ENCODE measurements around the gene C19orf25.

C19orf25 gene

DNA sequence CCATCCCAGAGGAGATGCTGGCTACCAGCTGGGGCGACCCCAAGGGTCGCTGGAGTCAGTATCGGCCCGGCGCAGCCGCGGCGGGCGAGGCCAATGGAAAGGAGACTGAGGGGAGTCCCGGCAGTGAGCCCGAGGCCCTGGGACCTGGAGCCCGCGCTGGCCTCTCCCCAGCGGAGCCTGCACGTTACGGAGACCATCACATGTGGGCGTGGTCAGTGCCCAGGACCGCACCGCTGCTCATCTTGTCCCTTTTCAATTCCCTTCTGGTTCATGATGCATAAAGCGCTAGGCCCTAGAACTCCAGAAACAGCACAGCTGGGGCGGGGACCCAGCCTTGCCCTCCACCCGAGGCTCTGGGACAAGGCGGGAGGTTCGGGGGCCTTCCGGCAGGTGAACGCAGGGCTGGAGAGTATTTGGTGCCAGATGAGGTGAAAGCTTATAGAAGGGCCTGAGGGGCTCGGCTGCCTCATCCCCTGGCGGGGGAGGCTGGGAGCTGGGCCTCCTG lies 8.0 kb downstream of the C19orf25 start:
- H3K9ac ChIP-seq (ENCODE audit: low read depth in 1 of 2, low read length in 2 of 2) = no peak overlapping the region
- peaks cover 19 to 30% of the 10 kb centered on the region in 2 donors for H3K4me1 ChIP-seq (ENCODE audit: control insufficient read depth in 1 of 2, insufficient read depth in 2 of 2, low read length in 2 of 2)

DNA sequence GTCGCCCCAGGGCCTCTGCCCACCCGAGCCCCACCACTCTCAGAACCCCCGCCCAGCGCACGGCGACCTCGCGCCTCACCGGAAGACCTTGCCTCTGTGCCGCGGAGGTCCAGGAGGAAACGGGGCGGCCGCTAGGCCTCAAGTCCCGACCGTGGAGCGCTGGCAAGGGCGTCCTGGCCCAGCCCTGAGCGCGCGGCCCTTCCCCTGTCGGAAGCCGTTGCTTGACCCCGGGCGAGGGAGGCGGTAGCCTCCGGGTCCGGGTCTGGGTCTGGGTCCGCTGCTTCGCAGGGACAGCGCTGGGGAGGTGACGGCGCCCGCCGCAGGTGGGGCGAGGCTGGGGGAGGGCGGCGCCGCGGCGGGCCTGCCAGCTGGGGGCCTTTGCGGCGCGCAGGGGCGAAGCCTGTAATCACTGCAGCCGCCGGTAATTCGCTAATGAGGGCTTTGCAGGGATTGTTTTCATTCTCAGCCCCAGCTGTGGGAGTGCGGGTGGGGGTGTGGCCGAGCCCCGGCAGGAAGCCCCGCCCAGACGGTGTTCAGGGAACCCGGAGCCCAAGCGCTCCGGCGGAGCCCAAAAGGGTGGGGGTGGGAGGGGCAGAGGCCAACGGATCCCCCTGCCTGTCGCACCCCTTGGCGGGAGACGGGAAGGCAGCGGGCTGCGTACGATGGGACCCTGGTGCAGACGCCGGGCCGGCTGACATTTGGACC lies 8.6 kb downstream of the C19orf25 start:
- no peaks in the 10 kb centered on the region for H3K36me3 ChIP-seq (ENCODE audit: control insufficient read depth in 1 of 2, insufficient read depth in 2 of 2, low read length in 2 of 2)
- peaks cover 48 to 58% of the 10 kb centered on the region in 2 donors for H3K27me3 ChIP-seq (ENCODE audit: control insufficient read depth in 1 of 2, insufficient read depth in 2 of 2, low read length in 2 of 2)
- H3K9me3 ChIP-seq (ENCODE audit: control insufficient read depth in 1 of 2, low read length in 2 of 2) = no peaks in the 10 kb centered on the region
- peak overlapping the region; percentile 50 to 60 for H3K4me3 ChIP-seq (ENCODE audit: low read depth in 1 of 2, low read length in 2 of 2)
- no peak overlapping the region for H3K9ac ChIP-seq (ENCODE audit: low read depth in 1 of 2, low read length in 2 of 2)
- H3K4me1 ChIP-seq (ENCODE audit: control insufficient read depth in 1 of 2, insufficient read depth in 2 of 2, low read length in 2 of 2) = peaks cover 19 to 32% of the 10 kb centered on the region in 2 donors
- no peak overlapping the region for H3K27ac ChIP-seq (ENCODE audit: low read depth, low read length)

More for the DNA sequence above, 8.0 kb downstream of the C19orf25 start:
- peak overlapping the region; percentile 50 to 60 for H3K4me3 ChIP-seq (ENCODE audit: low read depth in 1 of 2, low read length in 2 of 2)
- no peaks in the 10 kb centered on the region for H3K9me3 ChIP-seq (ENCODE audit: control insufficient read depth in 1 of 2, low read length in 2 of 2)
- H3K36me3 ChIP-seq (ENCODE audit: control insufficient read depth in 1 of 2, insufficient read depth in 2 of 2, low read length in 2 of 2) = peaks cover 2 to 6% of the 10 kb centered on the region in 2 donors
- no peak overlapping the region for H3K27ac ChIP-seq (ENCODE audit: low read depth, low read length)
- H3K27me3 ChIP-seq (ENCODE audit: control insufficient read depth in 1 of 2, insufficient read depth in 2 of 2, low read length in 2 of 2) = peaks cover 48 to 58% of the 10 kb centered on the region in 2 donors

DNA sequence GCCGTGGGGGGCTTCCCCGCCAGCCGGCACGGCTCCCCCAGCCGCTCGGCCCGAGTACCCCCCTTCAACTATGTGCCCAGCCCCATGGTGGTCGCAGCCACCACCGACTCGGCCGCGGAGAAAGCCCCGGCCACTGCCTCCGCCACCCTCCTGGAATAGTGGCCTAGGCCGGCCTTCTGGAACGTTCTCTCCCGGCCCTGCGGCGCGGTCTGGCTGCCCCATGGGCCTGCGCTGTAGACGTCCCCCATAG lies 9.0 kb downstream of the C19orf25 start:
- no peaks in the 10 kb centered on the region for H3K36me3 ChIP-seq (ENCODE audit: control insufficient read depth in 1 of 2, insufficient read depth in 2 of 2, low read length in 2 of 2)
- H3K27ac ChIP-seq (ENCODE audit: low read depth, low read length) = no peak overlapping the region
- peak overlapping the region; percentile 50 to 60 for H3K4me3 ChIP-seq (ENCODE audit: low read depth in 1 of 2, low read length in 2 of 2)
- no peaks in the 10 kb centered on the region for H3K9me3 ChIP-seq (ENCODE audit: control insufficient read depth in 1 of 2, low read length in 2 of 2)
- H3K4me1 ChIP-seq (ENCODE audit: control insufficient read depth in 1 of 2, insufficient read depth in 2 of 2, low read length in 2 of 2) = peaks cover 19 to 33% of the 10 kb centered on the region in 2 donors
- H3K27me3 ChIP-seq (ENCODE audit: control insufficient read depth in 1 of 2, insufficient read depth in 2 of 2, low read length in 2 of 2) = peaks cover 48 to 58% of the 10 kb centered on the region in 2 donors
- no peak overlapping the region for H3K9ac ChIP-seq (ENCODE audit: low read depth in 1 of 2, low read length in 2 of 2)

DNA sequence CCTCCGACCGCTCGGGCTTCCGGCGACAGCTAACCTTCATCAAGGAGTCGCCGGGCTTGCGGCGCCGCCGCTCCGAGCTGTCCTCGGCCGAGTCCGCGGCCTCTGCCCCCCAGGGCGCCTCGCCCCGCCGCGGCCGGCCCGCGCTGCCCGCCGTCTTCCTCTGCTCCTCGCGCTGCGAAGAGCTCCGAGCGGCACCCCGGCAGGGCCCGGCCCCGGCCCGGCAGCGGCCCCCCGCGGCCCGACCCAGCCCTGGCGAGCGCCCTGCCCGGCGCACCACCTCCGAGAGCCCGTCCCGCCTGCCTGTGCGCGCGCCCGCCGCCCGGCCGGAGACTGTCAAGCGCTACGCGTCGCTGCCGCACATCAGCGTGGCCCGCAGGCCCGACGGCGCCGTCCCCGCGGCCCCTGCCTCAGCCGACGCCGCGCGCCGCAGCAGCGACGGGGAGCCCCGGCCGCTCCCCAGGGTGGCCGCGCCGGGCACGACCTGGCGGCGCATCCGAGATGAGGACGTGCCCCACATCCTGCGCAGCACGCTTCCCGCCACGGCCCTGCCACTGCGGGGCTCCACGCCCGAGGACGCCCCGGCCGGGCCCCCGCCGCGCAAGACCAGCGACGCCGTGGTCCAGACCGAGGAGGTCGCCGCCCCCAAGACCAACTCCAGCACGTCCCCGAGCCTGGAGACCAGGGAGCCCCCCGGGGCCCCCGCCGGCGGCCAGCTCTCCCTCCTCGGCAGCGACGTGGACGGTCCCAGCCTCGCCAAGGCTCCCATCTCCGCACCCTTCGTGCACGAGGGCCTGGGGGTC lies 9.6 kb downstream of the C19orf25 start:
- Histone ChIP-seq H3K9me3 (ENCODE audit: control insufficient read depth in 1 of 2, low read length in 2 of 2) (no peaks in the 10 kb centered on the region), H3K27ac (ENCODE audit: low read depth, low read length) (no peak overlapping the region), H3K36me3 (ENCODE audit: control insufficient read depth in 1 of 2, insufficient read depth in 2 of 2, low read length in 2 of 2) (no peaks in the 10 kb centered on the region), H3K4me3 (ENCODE audit: low read depth in 1 of 2, low read length in 2 of 2) (peak overlapping the region in 1 of 2 donors; percentile 50), H3K4me1 (ENCODE audit: control insufficient read depth in 1 of 2, insufficient read depth in 2 of 2, low read length in 2 of 2) (peaks cover 19 to 33% of the 10 kb centered on the region in 2 donors), H3K9ac (ENCODE audit: low read depth in 1 of 2, low read length in 2 of 2) (no peak overlapping the region), H3K27me3 (ENCODE audit: control insufficient read depth in 1 of 2, insufficient read depth in 2 of 2, low read length in 2 of 2) (peaks cover 48 to 58% of the 10 kb centered on the region in 2 donors)

DNA sequence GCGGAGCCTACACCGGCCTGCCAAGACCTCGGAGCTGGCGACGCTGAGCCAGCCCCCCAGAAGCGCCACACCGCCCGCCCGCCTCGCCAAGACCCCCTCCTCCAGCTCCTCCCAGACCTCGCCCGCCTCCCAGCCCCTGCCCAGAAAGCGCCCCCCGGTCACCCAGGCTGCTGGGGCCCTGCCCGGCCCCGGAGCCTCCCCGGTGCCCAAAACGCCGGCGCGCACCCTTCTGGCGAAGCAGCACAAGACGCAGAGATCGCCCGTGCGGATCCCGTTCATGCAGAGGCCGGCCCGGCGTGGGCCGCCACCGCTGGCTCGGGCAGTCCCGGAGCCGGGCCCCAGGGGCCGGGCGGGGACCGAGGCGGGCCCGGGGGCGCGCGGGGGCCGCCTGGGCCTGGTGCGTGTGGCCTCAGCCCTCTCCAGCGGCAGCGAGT lies 10.2 kb downstream of the C19orf25 start:
- H3K9ac ChIP-seq (ENCODE audit: low read depth in 1 of 2, low read length in 2 of 2) = no peak overlapping the region

DNA sequence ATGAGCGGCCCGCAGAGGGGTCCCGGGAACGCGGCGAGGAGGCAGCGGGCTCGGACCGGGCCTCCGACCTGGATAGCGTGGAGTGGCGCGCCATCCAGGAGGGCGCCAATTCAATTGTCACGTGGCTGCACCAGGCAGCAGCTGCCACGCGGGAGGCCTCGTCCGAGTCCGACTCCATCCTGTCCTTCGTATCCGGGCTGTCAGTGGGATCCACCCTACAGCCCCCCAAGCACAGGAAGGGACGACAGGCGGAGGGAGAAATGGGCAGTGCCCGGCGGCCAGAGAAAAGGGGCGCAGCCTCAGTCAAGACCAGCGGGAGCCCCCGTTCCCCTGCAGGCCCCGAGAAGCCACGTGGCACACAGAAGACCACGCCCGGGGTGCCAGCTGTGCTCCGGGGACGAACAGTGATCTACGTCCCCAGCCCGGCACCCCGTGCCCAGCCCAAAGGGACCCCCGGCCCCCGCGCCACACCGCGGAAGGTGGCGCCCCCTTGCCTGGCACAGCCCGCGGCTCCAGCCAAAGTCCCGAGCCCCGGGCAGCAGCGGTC lies 10.7 kb downstream of the C19orf25 start:
- no peaks in the 10 kb centered on the region for H3K36me3 ChIP-seq (ENCODE audit: control insufficient read depth in 1 of 2, insufficient read depth in 2 of 2, low read length in 2 of 2)
- H3K27ac ChIP-seq (ENCODE audit: low read depth, low read length) = no peak overlapping the region
- no peak overlapping the region for H3K9ac ChIP-seq (ENCODE audit: low read depth in 1 of 2, low read length in 2 of 2)
- H3K4me3 ChIP-seq (ENCODE audit: low read depth in 1 of 2, low read length in 2 of 2) = no peak overlapping the region
- no peaks in the 10 kb centered on the region for H3K9me3 ChIP-seq (ENCODE audit: control insufficient read depth in 1 of 2, low read length in 2 of 2)
- peaks cover 19 to 33% of the 10 kb centered on the region in 2 donors for H3K4me1 ChIP-seq (ENCODE audit: control insufficient read depth in 1 of 2, insufficient read depth in 2 of 2, low read length in 2 of 2)
- H3K27me3 ChIP-seq (ENCODE audit: control insufficient read depth in 1 of 2, insufficient read depth in 2 of 2, low read length in 2 of 2) = peaks cover 48 to 57% of the 10 kb centered on the region in 2 donors

More for the DNA sequence above, 10.2 kb downstream of the C19orf25 start:
- Histone ChIP-seq H3K27ac (ENCODE audit: low read depth, low read length) (no peak overlapping the region), H3K36me3 (ENCODE audit: control insufficient read depth in 1 of 2, insufficient read depth in 2 of 2, low read length in 2 of 2) (no peaks in the 10 kb centered on the region), H3K27me3 (ENCODE audit: control insufficient read depth in 1 of 2, insufficient read depth in 2 of 2, low read length in 2 of 2) (peaks cover 48 to 58% of the 10 kb centered on the region in 2 donors), H3K9me3 (ENCODE audit: control insufficient read depth in 1 of 2, low read length in 2 of 2) (no peaks in the 10 kb centered on the region), H3K4me3 (ENCODE audit: low read depth in 1 of 2, low read length in 2 of 2) (no peak overlapping the region), H3K4me1 (ENCODE audit: control insufficient read depth in 1 of 2, insufficient read depth in 2 of 2, low read length in 2 of 2) (peaks cover 19 to 33% of the 10 kb centered on the region in 2 donors)

DNA sequence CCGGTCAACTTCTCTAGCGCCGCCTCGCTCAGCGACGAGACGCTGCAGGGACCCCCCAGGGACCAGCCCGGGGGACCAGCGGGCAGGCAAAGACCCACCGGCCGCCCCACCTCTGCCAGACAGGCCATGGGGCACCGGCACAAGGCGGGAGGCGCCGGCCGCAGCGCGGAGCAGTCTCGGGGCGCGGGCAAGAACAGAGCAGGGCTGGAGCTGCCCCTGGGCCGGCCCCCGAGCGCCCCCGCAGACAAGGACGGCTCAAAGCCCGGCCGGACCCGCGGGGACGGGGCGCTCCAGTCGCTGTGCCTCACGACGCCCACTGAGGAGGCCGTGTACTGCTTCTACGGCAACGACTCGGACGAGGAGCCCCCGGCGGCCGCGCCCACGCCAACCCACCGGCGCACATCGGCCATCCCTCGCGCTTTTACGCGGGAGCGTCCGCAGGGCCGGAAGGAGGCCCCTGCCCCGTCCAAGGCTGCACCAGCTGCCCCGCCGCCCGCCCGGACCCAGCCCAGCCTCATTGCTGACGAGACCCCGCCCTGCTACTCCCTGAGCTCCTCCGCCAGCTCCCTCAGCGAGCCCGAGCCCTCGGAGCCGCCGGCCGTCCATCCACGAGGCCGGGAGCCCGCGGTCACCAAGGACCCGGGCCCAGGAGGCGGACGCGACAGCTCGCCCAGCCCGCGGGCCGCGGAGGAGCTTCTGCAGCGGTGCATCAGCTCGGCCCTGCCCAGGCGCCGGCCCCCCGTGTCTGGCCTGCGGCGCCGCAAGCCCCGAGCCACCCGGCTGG lies 11.3 kb downstream of the C19orf25 start:
- no peak overlapping the region for H3K4me3 ChIP-seq (ENCODE audit: low read depth in 1 of 2, low read length in 2 of 2)
- no peak overlapping the region for H3K9ac ChIP-seq (ENCODE audit: low read depth in 1 of 2, low read length in 2 of 2)
- H3K36me3 ChIP-seq (ENCODE audit: control insufficient read depth in 1 of 2, insufficient read depth in 2 of 2, low read length in 2 of 2) = no peaks in the 10 kb centered on the region
- H3K4me1 ChIP-seq (ENCODE audit: control insufficient read depth in 1 of 2, insufficient read depth in 2 of 2, low read length in 2 of 2) = peaks cover 19 to 33% of the 10 kb centered on the region in 2 donors
- no peak overlapping the region for H3K27ac ChIP-seq (ENCODE audit: low read depth, low read length)
- H3K9me3 ChIP-seq (ENCODE audit: control insufficient read depth in 1 of 2, low read length in 2 of 2) = no peaks in the 10 kb centered on the region
- peaks cover 47 to 51% of the 10 kb centered on the region in 2 donors for H3K27me3 ChIP-seq (ENCODE audit: control insufficient read depth in 1 of 2, insufficient read depth in 2 of 2, low read length in 2 of 2)

DNA sequence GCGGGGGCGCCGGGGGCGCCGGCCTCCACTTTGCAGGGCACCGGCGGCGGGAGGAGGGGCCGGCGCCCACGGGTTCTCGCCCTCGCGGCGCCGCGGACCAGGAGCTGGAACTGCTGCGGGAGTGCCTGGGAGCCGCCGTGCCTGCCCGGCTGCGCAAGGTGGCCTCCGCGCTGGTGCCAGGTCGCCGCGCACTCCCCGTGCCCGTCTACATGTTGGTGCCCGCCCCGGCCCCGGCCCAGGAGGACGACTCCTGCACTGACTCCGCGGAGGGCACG lies 11.9 kb downstream of the C19orf25 start:
- Histone ChIP-seq H3K27me3 (ENCODE audit: control insufficient read depth in 1 of 2, insufficient read depth in 2 of 2, low read length in 2 of 2) (peaks cover 42 to 47% of the 10 kb centered on the region in 2 donors), H3K4me3 (ENCODE audit: low read depth in 1 of 2, low read length in 2 of 2) (no peak overlapping the region), H3K9ac (ENCODE audit: low read depth in 1 of 2, low read length in 2 of 2) (no peak overlapping the region), H3K4me1 (ENCODE audit: control insufficient read depth in 1 of 2, insufficient read depth in 2 of 2, low read length in 2 of 2) (peaks cover 19 to 33% of the 10 kb centered on the region in 2 donors), H3K9me3 (ENCODE audit: control insufficient read depth in 1 of 2, low read length in 2 of 2) (no peaks in the 10 kb centered on the region), H3K36me3 (ENCODE audit: control insufficient read depth in 1 of 2, insufficient read depth in 2 of 2, low read length in 2 of 2) (no peaks in the 10 kb centered on the region), H3K27ac (ENCODE audit: low read depth, low read length) (no peak overlapping the region)

DNA sequence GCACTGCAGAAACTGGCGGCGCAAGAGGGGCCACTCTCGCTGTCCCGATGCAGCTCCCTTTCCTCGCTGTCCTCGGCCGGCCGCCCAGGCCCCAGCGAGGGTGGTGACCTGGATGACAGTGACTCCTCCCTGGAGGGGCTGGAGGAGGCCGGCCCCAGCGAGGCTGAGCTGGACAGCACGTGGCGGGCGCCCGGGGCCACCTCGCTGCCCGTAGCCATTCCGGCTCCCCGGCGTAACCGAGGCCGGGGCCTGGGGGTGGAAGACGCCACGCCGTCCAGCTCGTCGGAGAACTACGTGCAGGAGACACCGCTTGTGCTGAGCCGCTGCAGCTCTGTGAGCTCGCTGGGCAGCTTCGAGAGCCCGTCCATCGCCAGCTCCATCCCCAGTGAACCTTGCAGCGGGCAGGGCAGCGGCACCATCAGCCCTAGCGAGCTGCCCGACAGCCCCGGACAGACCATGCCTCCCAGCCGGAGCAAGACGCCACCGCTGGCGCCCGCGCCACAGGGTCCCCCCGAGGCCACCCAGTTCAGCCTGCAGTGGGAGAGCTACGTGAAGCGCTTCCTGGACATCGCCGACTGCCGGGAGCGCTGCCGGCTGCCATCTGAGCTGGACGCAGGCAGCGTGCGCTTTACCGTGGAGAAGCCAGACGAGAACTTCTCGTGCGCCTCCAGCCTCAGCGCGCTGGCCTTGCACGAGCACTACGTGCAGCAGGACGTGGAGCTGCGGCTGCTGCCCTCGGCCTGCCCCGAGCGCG lies 12.4 kb downstream of the C19orf25 start:
- H3K27me3 ChIP-seq (ENCODE audit: control insufficient read depth in 1 of 2, insufficient read depth in 2 of 2, low read length in 2 of 2) = peaks cover 37 to 42% of the 10 kb centered on the region in 2 donors
- H3K9ac ChIP-seq (ENCODE audit: low read depth in 1 of 2, low read length in 2 of 2) = no peak overlapping the region
- no peak overlapping the region for H3K4me3 ChIP-seq (ENCODE audit: low read depth in 1 of 2, low read length in 2 of 2)
- no peaks in the 10 kb centered on the region for H3K9me3 ChIP-seq (ENCODE audit: control insufficient read depth in 1 of 2, low read length in 2 of 2)
- H3K27ac ChIP-seq (ENCODE audit: low read depth, low read length) = no peak overlapping the region
- no peaks in the 10 kb centered on the region for H3K36me3 ChIP-seq (ENCODE audit: control insufficient read depth in 1 of 2, insufficient read depth in 2 of 2, low read length in 2 of 2)
- peaks cover 17 to 29% of the 10 kb centered on the region in 2 donors for H3K4me1 ChIP-seq (ENCODE audit: control insufficient read depth in 1 of 2, insufficient read depth in 2 of 2, low read length in 2 of 2)
